ENCODE data around the gene GRID2.

GRCh38 chr4:93635943-93636342 is 1332.2 kb downstream of the GRID2 start:
- TF ChIP-seq POLR2AphosphoS5 (IDR thresholded peaks at IDR 0.05; ENCODE audit: insufficient read depth in 1 of 2, low read depth in 1 of 2) (no peak), CTCF (IDR thresholded peaks at IDR 0.05) (no peak)
